AG20443 (cell line): ENCODE data around the gene GPATCH8.
A peak's percentile ranks its signal among the peaks of the same experiment; 100 is the strongest.
"Not testable (repeated sequence)": the region's sequence is repeated elsewhere in the genome, so short reads cannot be mapped to it uniquely, and the experiment has no call there.

ENCODE experiments used
- DNase-seq: peaks from one replicate; pipeline ENCODE4 v3.0.0; 2012; ENCODE audit warnings: low spot score, mixed read lengths

Gene GPATCH8

GRCh38 chr17:44527102-44527501 is 23.9 kb upstream of the GPATCH8 start:
- no peak for DNase-seq

- no peak for DNase-seq
These were observed 20.4 kb upstream of the GPATCH8 start for GRCh38 chr17:44523672-44523972.

DNA sequence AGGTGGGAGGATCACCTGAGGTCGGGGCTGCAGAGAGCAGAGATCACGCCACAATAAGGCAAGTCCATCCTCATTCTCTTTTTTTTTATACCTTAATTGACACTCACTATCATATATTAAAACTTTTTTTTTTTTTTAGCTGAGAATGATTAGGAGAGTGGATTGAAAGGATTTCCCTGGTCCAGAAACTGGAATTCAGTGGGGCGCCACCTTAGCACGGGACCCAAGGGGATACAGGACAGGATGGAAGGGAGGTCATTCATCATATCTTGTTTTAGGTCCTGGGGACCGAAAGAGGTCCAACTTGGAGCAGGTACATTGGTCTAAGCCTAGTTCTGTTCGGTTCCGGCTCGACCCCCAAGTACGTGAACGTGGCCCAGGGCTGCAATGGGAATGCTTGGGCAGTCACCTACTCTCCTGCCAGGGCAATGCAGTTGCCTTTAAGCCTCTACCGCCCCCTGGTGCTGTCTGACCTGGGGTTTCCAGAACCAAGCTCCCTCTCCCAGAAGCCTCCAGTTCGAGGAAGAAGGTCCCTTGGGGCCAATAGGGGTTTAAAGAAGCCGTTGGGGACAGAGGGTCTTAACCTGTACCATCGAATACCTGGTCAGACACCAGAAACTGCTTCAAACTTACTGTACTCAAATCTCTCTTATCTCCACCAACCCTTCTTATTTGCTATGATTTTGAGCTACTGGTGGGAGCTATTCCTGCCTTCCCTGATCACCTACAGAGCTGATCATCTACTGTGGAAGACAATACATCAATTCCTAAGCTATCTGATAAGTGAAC is 19.9 kb upstream of the GPATCH8 start:
- DNase-seq = peak; percentile 85

- DNase-seq = peak; percentile 58
These were observed 14.8 kb upstream of the GPATCH8 start for GRCh38 chr17:44518032-44518431.

DNA sequence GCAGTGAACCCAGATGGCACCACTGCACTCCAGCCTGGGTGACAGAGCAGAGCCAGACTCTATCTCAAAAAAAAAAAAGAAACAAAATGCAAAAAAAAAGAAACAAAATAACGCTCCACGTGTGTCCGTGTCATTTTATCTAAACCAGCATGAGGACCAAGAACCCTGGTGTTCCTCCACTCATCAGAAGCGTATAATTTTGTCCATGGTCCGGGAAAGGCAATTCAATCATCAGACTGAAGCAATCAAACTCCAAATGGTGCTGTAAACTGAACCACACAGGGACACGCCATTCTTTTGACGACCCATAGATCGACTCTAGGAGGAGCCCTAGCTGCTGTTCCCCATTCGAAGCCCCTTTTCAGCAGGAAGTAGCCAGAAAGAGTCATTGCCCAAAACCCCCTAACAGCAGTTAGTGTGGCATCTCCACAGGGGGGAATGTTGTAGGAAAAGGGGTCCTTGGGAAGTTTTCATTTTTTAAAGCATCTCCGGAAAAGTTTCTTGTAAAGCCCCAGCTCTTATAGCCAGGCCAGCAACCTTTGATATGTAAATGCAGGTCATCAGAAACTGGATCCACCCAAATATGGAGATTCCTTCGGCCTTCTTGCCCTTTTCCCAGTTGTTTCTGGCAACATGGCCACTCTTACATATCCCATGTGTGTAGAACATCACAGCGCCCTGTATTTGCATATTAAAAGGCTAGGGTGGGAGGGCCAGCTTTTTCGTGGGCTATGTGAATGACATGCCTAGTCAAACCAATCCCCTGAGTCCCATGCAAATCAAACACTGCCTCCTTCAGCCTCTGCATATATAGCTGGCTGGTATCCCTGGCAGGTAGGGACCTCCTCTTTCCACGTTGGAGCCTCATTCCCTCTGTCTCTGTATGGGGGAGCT is 8.3 kb upstream of the GPATCH8 start:
- not testable (repeated sequence) for DNase-seq

DNA sequence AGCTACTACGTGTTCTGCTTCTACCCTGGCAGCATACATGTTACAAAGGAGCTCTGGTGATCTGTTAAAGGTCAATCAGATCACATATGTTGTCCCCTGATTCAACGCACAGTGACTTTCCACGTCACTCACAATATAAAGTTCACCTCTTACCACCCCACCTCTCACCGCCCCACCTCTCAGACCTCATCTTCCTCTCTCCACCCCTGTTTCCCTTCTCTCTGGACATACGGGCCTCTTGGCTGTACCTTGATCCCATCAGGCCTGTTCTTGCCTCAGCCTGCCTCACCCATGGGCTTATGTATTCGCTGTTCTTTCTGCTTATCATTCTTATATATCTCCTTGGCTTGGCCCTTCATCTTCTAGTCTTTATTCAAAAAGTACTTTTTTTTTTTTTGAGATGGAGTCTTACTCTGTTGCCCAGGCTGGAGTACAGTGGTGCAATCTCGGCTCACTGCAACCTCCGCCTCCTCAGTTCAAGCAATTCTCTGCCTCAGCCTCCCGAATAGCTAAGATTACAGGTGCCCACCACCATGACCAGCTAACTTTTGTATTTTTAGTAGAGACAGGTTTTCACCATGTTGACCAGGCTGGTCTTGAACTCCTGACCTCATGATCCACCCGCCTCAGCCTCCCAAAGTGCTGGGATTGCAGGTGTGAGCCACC is 3.9 kb upstream of the GPATCH8 start:
- not testable (repeated sequence) for DNase-seq

DNA sequence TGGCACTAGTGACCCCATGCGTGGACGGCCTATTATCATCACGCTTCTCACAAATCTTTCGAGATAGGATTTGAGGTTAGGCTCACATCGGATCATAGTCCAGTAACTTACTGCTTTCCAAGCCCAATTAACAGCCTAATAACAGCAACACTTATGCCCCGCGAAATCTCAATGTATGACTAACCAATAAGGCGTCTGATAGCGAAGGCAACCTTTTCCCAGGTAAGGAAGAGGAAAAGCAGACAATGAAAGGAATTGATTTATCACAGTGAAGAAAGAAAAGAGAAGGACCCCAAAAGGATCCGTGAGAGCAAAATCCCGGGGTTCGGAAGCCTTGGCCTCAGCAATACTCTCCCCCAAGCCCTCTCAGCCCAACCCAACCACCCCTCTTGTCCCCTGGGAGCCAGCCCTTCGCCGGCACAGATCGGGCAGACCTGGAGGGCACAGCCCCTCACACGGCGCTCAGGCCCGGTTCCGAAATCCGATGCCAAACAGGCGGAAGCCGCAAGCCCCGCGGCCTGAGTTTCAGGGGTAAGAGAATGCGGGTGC is 534 bp downstream of the GPATCH8 start:
- no peak for DNase-seq

DNA sequence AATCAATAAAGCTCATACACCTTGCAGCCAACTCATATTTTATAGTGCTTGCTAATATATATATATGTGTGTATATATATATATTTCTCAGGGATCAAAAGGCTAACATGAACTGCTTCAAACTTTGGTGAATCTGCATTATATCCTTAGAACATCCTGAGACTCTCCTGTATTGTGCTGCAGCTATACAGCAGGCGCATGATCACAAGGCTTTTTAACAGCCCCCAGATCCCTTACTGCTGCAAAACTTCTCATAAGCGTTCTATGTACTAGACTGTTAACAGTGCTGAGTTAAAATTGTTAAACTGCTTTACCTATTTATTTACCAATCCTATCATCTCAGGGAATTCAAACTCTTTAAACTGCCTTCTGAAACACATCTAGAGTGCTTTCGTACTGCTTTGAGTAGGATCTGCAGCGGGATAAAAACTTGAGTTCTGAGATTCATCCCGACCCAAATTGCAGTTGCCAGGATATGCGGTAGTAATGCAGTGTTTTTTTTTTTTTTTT is 1.3 kb downstream of the GPATCH8 start:
- no peak for DNase-seq

- no peak for DNase-seq
These were observed 3.5 kb downstream of the GPATCH8 start for GRCh38 chr17:44499722-44500121.

GRCh38 chr17:44496815-44497214 is 6.4 kb downstream of the GPATCH8 start:
- no peak for DNase-seq

GRCh38 chr17:44493339-44493738 is 9.9 kb downstream of the GPATCH8 start:
- DNase-seq = no peak

- no peak for DNase-seq
These were observed 10.4 kb downstream of the GPATCH8 start for GRCh38 chr17:44492706-44493272.

DNA sequence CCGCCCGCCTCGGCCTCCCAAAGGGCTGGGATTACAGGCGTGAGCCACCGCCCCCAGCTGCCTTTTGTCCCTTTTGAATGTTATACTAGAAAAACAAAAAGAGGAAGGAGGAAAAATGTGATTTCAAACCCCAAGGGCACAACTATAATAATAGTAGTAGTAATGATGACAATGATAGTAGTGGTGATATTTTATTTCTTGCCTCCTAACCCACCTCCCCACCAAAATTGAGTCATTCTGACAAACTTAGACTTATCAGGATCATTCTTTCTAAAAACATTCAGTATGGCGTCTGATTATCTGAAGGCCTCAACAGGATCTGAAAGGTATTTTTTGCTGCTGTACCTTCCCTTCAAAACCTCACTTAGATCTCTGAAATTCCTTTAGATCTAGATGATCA is 13.6 kb downstream of the GPATCH8 start:
- no peak for DNase-seq

- DNase-seq = no peak
These were observed 16.0 kb downstream of the GPATCH8 start for GRCh38 chr17:44487170-44487569.

- no peak for DNase-seq
These were observed 29.8 kb downstream of the GPATCH8 start for GRCh38 chr17:44473367-44473766.

DNA sequence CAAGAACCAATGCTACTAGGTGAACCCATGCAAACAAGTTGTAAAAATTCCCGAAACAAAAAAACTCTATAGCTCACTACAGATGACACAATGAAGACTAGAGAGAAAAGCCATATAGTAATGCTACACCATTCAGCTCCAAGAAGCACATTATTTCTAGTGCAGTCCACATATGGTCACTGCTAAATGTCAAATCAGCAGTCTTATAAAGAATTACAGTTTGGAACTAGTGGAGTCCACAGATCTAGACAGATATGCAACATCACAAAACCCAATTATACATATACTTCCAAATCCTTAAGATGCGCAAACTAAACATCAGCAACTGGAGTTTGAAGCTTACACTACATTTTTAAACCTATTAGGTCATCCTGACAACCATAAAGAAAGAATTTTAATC is 33.5 kb downstream of the GPATCH8 start:
- DNase-seq = no peak

DNA sequence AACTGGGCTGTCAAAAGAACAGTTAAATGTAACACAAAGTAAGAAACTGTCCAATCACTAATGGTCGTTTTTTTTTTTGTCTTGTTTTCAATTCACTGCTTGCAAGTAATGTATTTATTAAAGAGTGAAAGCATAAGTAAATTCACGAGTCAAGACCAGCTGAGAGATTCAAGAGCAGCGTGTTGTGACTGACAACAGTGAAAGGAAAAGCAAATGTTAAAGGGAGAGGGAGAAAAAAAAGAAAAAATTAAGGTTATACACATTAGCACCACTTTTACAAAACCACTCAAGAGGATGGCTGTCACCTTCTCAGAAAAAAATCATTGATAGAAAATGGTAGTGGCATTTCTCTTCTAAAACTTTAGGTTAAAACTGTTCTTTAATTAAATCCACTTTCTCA is 36.1 kb downstream of the GPATCH8 start:
- DNase-seq = no peak

- no peak for DNase-seq
These were observed 36.9 kb downstream of the GPATCH8 start for GRCh38 chr17:44466339-44466738.

- DNase-seq = no peak
These were observed 37.3 kb downstream of the GPATCH8 start for GRCh38 chr17:44465897-44466296.

DNA sequence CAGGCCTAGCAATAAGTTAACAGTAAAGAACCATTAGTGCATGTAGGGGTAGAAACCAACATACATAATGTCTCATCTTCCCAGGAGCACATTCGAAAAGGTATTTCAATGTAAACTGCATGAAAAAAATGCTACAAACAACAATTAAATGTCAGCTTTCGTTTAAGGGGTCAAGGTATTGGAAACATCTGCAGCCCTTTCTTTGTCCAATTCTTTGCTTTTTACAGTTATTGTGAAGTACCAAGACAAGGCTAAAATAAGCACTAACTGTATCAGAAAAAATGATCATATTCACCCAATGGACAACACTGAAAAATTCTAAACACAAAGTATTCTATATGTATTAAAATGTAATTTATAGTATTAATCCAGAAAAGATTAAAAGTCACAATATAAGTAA is 37.9 kb downstream of the GPATCH8 start:
- DNase-seq = no peak

DNA sequence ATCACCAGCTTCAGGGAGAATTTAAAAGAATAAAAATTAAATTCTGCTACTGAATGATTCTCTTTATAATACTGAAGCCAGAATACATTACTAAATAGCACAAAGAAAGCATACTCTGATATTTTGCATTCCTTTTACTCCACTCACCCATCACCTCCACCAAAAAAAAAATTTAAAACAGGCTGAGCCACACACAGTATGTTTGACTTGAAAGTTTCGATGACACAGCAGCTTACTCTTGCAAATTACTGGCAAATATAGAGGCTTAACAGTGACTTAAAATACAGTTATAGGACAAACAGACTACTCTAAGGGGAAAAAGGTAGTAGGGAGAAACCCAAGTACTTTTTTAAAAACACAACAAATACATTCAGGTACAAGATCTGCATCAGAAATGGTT is 39.2 kb downstream of the GPATCH8 start:
- DNase-seq = peak; percentile 24

DNA sequence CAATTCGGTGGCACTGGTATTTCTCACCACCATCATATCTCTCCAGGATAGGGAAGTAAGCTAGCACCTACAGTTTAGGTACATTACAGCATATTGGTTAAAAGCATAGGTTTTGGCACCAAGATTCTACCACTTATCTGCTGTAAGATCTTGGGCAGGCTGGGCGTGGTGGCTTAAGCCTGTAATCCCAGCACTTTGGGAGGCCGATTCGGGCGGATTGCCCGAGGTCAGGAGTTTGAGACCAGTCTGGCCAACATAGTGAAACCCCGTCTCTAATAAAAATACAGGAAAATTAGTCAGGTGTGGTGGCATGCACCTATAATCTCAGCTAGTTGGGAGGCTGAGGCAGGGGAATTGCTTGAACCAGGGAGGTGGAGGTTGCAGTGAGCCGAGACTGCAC is 51.4 kb downstream of the GPATCH8 start:
- no peak for DNase-seq
